NT2/D1 (cell line): ENCODE data around the gene MYBPC1.

Experiments used
- YY1 ChIP-seq: IDR thresholded peaks from 2 replicates; pipeline ENCODE4 v1.6.1; 2011; ENCODE audit not compliant: insufficient read length, insufficient read depth
- ZNF274 ChIP-seq: IDR thresholded peaks from 2 replicates; pipeline ENCODE4 v1.6.1; 2011; ENCODE audit warnings: mild to moderate bottlenecking, low read depth, low read length

- TF ChIP-seq ZNF274 = no peak
- TF ChIP-seq YY1 = no peak
Observed at GRCh38 chr12:101608301-101609133, 13.7 kb downstream of the MYBPC1 start.
